ENCODE measurements around the gene PVR. TPM values are rescaled to one million over a fixed set of nuclear protein-coding genes. Genes with fewer than 3 reads are reported as not detected.

Gene PVR
- total RNA-seq, 4 donors from 2014 or later: 27.1 to 58.5 (median 33.4) TPM

GRCh38 chr19:44613295-44614178 is 30.2 kb upstream of the PVR start, which contains the start of gene IGSF23:
Gene IGSF23 (plus strand): TSS chr19:44613563. CDS start chr19:44613646, 83 bp downstream.
- Histone ChIP-seq H3K36me3 (no peaks in the 10 kb centered on the region), H3K9me3 (no peaks in the 10 kb centered on the region), H3K4me1 (no peaks in the 10 kb centered on the region), H3K27ac (no peak within 1 kb of the TSS), H3K4me3 (no peak within 1 kb of the TSS), H3K27me3 (peaks cover 14% of the 10 kb centered on the region)
- WGBS, 2 donors (ENCODE audit: low coverage in 1 of 2): 83 to 90% methylated on average over 4 to 7 of the region's 25 CpGs
- no peak for ATAC-seq
- no peak for TF ChIP-seq POLR2A (IDR thresholded peaks at IDR 0.05)
- no peak for TF ChIP-seq POLR2AphosphoS5 (IDR thresholded peaks at IDR 0.05)
- no peak for TF ChIP-seq CTCF (IDR thresholded peaks at IDR 0.05)
- TF ChIP-seq EP300 (IDR thresholded peaks at IDR 0.05): no peak

- Histone ChIP-seq H3K27ac (no peak overlapping the region), H3K4me3 (no peak overlapping the region), H3K9me3 (no peaks in the 10 kb centered on the region), H3K4me1 (no peaks in the 10 kb centered on the region), H3K27me3 (peaks cover 8% of the 10 kb centered on the region), H3K36me3 (no peaks in the 10 kb centered on the region)
- no peak for TF ChIP-seq POLR2A (IDR thresholded peaks at IDR 0.05)
- TF ChIP-seq CTCF (IDR thresholded peaks at IDR 0.05): no peak
- no peak for TF ChIP-seq EP300 (IDR thresholded peaks at IDR 0.05)
- no peak for TF ChIP-seq POLR2AphosphoS5 (IDR thresholded peaks at IDR 0.05)
- no peak for ATAC-seq
- WGBS, 2 donors (ENCODE audit: low coverage in 1 of 2): 87 to 94% methylated on average over 8 to 9 of the region's 10 CpGs
These were observed 29.4 kb upstream of the PVR start for GRCh38 chr19:44614313-44614712.

GRCh38 chr19:44615863-44616247 is 27.9 kb upstream of the PVR start:
- no peak for ATAC-seq
- no peak for TF ChIP-seq CTCF (IDR thresholded peaks at IDR 0.05)
- no peak overlapping the region for H3K4me3 ChIP-seq
- H3K4me1 ChIP-seq: no peaks in the 10 kb centered on the region
- no peaks in the 10 kb centered on the region for H3K36me3 ChIP-seq
- H3K27me3 ChIP-seq: peaks cover 8% of the 10 kb centered on the region
- 47 to 60% methylated on average over 3 to 4 of the region's 5 CpGs for WGBS, 2 donors (ENCODE audit: low coverage in 1 of 2)
- no peak overlapping the region for H3K27ac ChIP-seq
- H3K9me3 ChIP-seq: no peaks in the 10 kb centered on the region

GRCh38 chr19:44617110-44617880 is 26.4 kb upstream of the PVR start:
- Histone ChIP-seq H3K4me3 (no peak overlapping the region), H3K36me3 (no peaks in the 10 kb centered on the region), H3K4me1 (no peaks in the 10 kb centered on the region), H3K9me3 (no peaks in the 10 kb centered on the region), H3K27ac (no peak overlapping the region), H3K27me3 (peaks cover 8% of the 10 kb centered on the region)
- TF ChIP-seq CTCF (IDR thresholded peaks at IDR 0.05) (no peak), EP300 (IDR thresholded peaks at IDR 0.05) (no peak), POLR2AphosphoS5 (IDR thresholded peaks at IDR 0.05) (no peak), POLR2A (IDR thresholded peaks at IDR 0.05) (no peak)
- WGBS, 2 donors (ENCODE audit: low coverage in 1 of 2): 65 to 91% methylated on average over 4 to 5 of the region's 8 CpGs
- no peak for ATAC-seq

All from gastroesophageal sphincter (tissue), 4 donors.